GM19240 (cell line): ENCODE results near the gene ARL2.

ENCODE experiments used
- DNase-seq: peaks from one replicate; pipeline ENCODE4 v3.0.0; 2011; ENCODE audit warnings: low spot score; ENCODE audit not compliant: insufficient read length

Gene ARL2

DNA sequence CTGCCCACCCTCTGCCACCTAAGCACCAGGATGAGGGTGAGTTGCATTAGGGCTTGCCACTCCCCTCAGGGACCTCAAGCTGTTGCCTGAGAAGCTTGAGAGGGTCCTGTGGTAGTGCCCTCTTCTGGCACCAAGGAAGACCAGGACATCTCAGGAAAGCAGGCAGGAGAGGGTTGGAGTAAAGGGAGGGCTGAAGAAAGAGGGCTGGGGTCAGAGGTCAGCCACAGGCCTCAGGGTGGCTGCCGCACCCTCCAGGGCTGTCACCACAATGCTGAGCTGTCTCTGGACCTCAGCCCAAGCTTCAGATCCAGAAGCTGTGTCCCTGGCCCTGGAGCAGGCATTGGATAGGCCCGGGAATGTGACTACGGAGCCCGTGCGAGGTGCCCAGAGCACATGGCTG, 31.1 kb downstream of the ARL2 start:
- DNase-seq: no peak

GRCh38 chr11:65045728-65046127, 31.8 kb downstream of the ARL2 start:
- DNase-seq: no peak

DNA sequence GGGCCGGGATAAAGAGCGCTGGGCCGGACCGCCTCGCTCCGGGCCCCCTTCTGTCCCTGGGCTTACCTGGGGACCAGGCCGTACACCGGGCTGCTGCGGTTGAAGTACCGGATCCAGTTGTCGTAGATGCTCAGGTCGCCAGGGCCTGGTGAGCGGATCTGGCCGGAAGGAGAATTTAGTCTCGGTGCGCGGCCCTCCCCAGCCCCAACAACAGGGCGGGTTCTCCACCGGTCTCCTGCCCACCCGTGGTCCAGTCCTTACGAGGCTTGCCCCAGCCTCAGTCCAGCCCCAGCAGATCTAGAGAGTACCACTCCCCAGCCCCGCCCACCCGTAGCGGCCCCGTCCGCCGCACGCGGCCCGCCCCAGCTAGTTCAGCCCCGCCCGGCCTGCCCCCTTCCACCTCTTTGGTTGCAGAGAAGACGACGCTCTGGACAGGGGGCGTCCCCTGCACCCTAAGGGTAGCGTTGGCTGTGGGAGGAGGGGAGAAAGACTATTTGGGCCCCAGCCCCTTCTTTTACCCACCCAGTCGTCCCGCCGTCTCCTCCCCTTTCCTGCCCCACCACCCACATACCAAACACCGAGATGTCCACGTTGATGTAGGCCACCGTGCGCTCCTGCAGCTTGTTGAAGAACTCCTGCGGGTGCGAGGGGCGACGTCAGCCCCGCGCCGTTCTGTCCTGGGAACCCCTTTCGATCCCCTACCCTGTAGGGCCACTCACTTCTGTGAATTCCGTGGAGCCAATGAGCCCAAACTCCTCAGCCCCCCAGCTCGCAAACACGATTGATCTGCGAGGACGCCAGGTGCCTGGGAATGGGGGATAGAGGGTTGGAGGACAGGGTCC, 33.8 kb downstream of the ARL2 start:
- no peak for DNase-seq

GRCh38 chr11:65051398-65051858, 37.5 kb downstream of the ARL2 start:
- no peak for DNase-seq

DNA sequence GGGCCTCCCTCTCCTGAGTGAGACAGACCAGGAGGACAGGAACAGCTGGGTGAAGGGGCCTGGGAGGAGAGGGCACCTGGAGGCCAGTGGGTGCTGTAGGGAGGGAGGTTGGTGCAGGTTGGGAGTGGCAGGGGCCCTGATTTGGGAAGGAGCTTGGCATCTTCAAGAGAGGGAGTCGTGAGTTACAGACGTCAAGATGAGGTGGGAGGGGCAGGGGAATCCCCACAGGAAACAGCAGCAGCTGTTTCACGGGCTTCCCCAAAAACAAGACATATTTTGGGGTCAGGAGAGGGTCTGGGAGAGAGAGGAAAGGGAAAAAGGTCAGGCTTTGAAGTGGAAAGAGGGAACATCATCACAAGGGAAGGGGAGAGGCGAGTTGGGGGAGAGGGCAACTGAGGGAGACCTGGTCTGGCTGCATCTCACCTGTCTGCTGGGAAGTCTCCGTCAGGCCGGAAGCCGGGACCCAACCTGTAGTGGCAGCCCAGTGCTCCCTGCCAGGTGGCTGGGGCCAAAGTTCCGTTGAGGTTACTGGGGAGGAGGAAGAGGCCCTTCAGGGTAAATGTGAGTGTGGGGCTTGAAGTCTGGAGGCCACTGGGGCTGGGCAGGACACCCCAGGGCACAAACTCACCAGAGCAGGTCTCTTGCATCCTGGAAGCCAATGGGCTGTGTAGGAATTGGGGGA, 40.0 kb downstream of the ARL2 start:
- no peak for DNase-seq

GRCh38 chr11:65055538-65055937, 41.6 kb downstream of the ARL2 start:
- DNase-seq: no peak

- no peak for DNase-seq
Observed at GRCh38 chr11:65056999-65057398, 43.0 kb downstream of the ARL2 start.

- no peak for DNase-seq
Observed at GRCh38 chr11:65057526-65057925, 43.6 kb downstream of the ARL2 start.

GRCh38 chr11:65058012-65058411, 44.1 kb downstream of the ARL2 start:
- DNase-seq: no peak

- no peak for DNase-seq
Observed at GRCh38 chr11:65058419-65059054, 44.6 kb downstream of the ARL2 start, which contains the start of gene NAALADL1. TSS of gene NAALADL1 (minus strand) at chr11:65058553. CDS start at chr11:65058521, 32 bp downstream.

DNA sequence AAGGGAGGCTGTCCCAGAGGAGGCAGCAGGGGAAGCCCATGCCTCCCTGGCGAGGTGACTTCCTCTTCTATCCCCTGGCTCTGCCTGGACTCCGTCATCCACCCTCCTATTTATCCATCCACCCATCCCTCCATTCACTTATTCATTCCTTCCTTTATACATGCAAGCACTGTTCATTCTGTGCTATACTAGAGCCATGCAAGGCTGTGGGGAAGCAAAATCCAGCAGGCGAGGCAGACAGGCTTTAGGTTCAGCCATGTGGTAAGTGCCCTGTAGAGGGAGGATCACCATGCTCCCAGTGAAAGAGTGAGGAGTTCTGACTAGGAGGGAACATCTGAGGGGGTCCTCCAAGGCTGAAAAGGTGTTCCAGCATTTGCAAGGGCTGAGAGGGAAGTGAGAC, 45.6 kb downstream of the ARL2 start:
- DNase-seq: no peak

GRCh38 chr11:65059959-65060824, 46.2 kb downstream of the ARL2 start:
- DNase-seq: no peak

DNA sequence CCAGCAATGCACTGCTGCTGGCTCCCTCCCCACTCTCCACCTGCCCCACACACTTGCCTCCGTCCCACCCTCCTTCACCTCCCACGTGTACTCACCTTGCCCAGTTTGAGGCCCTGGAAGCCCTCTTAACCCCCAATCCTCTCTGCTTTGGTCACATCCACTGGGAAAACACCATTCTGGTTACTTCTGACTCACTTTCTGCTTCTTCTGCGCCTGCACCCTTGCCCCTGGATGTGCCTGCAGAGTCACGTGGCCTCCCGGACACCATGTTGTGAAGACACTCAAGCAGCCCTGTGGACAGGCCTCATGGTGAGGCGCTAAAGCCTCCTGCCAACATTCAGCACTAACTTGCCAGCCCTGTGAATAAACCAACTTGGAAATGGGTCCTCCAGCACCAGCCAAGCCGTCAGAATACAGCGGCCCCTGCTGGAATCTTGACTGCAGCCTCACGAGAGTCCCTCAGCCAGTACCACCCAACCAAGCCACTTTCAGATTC, 47.0 kb downstream of the ARL2 start:
- no peak for DNase-seq

DNA sequence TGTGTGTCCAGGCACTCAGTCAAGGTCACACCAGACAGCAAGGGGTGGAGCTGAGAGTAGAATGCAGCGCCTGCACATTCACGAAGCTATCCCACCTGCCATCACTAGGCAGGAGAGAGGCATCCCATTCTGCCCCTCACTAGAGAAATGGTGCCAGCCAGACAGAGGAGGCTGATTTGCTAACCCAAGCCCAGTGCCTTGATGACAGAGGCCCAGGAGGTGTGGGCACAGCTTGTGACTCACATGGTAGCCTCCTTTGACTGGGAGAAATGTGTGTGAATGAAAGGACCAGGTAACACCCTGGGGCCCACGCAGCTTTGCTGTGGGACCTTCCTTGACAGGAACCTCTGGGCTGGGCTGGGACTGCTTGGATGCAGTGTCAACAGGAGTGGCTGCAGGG, 49.6 kb downstream of the ARL2 start:
- no peak for DNase-seq

- DNase-seq: no peak
Observed at GRCh38 chr11:65064847-65065240, 50.9 kb downstream of the ARL2 start.

- no peak for DNase-seq
Observed at GRCh38 chr11:65065851-65066250, 51.9 kb downstream of the ARL2 start.

GRCh38 chr11:65066315-65066714, 52.4 kb downstream of the ARL2 start:
- DNase-seq: no peak

GRCh38 chr11:65066805-65067291, 52.9 kb downstream of the ARL2 start:
- no peak for DNase-seq

DNA sequence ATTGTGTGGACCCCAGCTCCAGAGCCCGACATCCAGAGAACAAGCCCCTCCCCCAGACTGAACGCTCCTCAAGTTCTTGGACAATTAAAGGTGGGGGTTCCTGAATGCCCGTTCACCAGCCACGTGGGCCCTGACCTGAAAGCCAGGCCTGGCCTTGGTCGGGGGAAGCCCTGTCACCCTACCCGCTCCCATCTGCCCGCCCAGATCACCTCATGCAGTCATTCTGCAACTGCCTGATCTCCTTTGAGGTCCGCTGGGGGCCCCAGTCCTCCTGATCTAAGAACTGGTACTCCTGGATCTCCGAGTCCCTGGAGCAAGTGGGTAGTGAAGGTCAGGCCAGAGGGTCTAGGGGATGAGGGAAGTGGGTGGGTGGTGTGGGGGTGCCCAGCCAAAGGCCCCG, 53.5 kb downstream of the ARL2 start:
- no peak for DNase-seq

- DNase-seq: no peak
Observed at GRCh38 chr11:65069217-65069616, 55.3 kb downstream of the ARL2 start.
